BLaER1 (cell line): ENCODE measurements around the gene PLXDC1.

ENCODE experiments used
- H3K27ac ChIP-seq: shearing (Covaris generic); formaldehyde crosslinking; 2 replicates; pipeline ENCODE4 v1.8.1; 2022
- H3K27me3 ChIP-seq: shearing (Covaris generic); formaldehyde crosslinking; 2 replicates; pipeline ENCODE4 v1.8.1; 2022
- H3K36me3 ChIP-seq: shearing (Covaris generic); formaldehyde crosslinking; 2 replicates; pipeline ENCODE4 v1.8.1; 2022
- H3K4me1 ChIP-seq: shearing (Covaris generic); formaldehyde crosslinking; 2 replicates; pipeline ENCODE4 v1.8.1; 2022
- H3K4me2 ChIP-seq: shearing (Covaris generic); formaldehyde crosslinking; 2 replicates; pipeline ENCODE4 v1.8.1; 2022
- H3K4me3 ChIP-seq: shearing (Covaris generic); formaldehyde crosslinking; 2 replicates; pipeline ENCODE4 v1.8.1; 2022
- H3K9ac ChIP-seq: shearing (Covaris generic); formaldehyde crosslinking; 2 replicates; pipeline ENCODE4 v1.8.1; 2022
- H3K9me3 ChIP-seq: shearing (Covaris generic); formaldehyde crosslinking; 2 replicates; pipeline ENCODE4 v1.8.1; 2022
- H4K20me1 ChIP-seq: shearing (Covaris generic); formaldehyde crosslinking; 2 replicates; pipeline ENCODE4 v1.8.1; 2022
- Cebpa-rat ChIP-seq: shearing (Covaris generic); IDR thresholded peaks from 2 replicates; pipeline ENCODE4 v1.8.1; 2022

PLXDC1 gene

GRCh38 chr17:39161962-39162361 is 10.5 kb upstream of the PLXDC1 start:
- Histone ChIP-seq H3K4me2 (peak overlapping the region; percentile 59), H3K9ac (no peak overlapping the region), H3K27me3 (peaks cover 25% of the 10 kb centered on the region), H4K20me1 (no peaks in the 10 kb centered on the region), H3K9me3 (no peaks in the 10 kb centered on the region), H3K4me1 (peaks cover 67% of the 10 kb centered on the region), H3K27ac (peak overlapping the region; percentile 63; the same call in 1 of the 2 replicates), H3K36me3 (no peaks in the 10 kb centered on the region), H3K4me3 (no peak overlapping the region)
- no peak for TF ChIP-seq Cebpa-rat

- H4K20me1 ChIP-seq = no peaks in the 10 kb centered on the region
- H3K9ac ChIP-seq = no peak overlapping the region
- no peak for TF ChIP-seq Cebpa-rat
- no peaks in the 10 kb centered on the region for H3K9me3 ChIP-seq
- no peaks in the 10 kb centered on the region for H3K27me3 ChIP-seq
- H3K4me2 ChIP-seq = no peak overlapping the region
- no peak overlapping the region for H3K4me3 ChIP-seq
- peaks cover 40% of the 10 kb centered on the region for H3K4me1 ChIP-seq
- no peaks in the 10 kb centered on the region for H3K36me3 ChIP-seq
- H3K27ac ChIP-seq = no peak overlapping the region
Measured at GRCh38 chr17:39158623-39159022, 7.2 kb upstream of the PLXDC1 start.

- H3K4me1 ChIP-seq = peaks cover 31% of the 10 kb centered on the region
- H3K4me2 ChIP-seq = no peak overlapping the region
- TF ChIP-seq Cebpa-rat = no peak
- H4K20me1 ChIP-seq = no peaks in the 10 kb centered on the region; the same call in 1 of the 2 replicates
- no peaks in the 10 kb centered on the region for H3K36me3 ChIP-seq
- no peak overlapping the region for H3K27ac ChIP-seq
- no peak overlapping the region for H3K9ac ChIP-seq
- peaks cover 14% of the 10 kb centered on the region for H3K27me3 ChIP-seq
- H3K9me3 ChIP-seq = no peaks in the 10 kb centered on the region
- no peak overlapping the region for H3K4me3 ChIP-seq
Measured at GRCh38 chr17:39156491-39156890, 5.1 kb upstream of the PLXDC1 start.

GRCh38 chr17:39155654-39156053 is 4.2 kb upstream of the PLXDC1 start:
- H3K4me1 ChIP-seq = peaks cover 29% of the 10 kb centered on the region
- peak overlapping the region; percentile 90; the same call in 1 of the 2 replicates for H3K4me2 ChIP-seq
- H3K4me3 ChIP-seq = no peak overlapping the region

GRCh38 chr17:39153599-39154051 is 2.2 kb upstream of the PLXDC1 start:
- Histone ChIP-seq H3K4me3 (peak overlapping the region; percentile 89), H4K20me1 (peaks cover 9% of the 10 kb centered on the region; the same call in 1 of the 2 replicates), H3K4me2 (peak overlapping the region; percentile 90), H3K27me3 (peaks cover 42% of the 10 kb centered on the region), H3K36me3 (no peaks in the 10 kb centered on the region), H3K9ac (peak overlapping the region; percentile 89), H3K27ac (peak overlapping the region; percentile 77), H3K9me3 (no peaks in the 10 kb centered on the region), H3K4me1 (peaks cover 25% of the 10 kb centered on the region)
- no peak for TF ChIP-seq Cebpa-rat

More at GRCh38 chr17:39155654-39156053, 4.2 kb upstream of the PLXDC1 start:
- no peak overlapping the region for H3K9ac ChIP-seq
- TF ChIP-seq Cebpa-rat = no peak
- peaks cover 4% of the 10 kb centered on the region; the same call in 1 of the 2 replicates for H4K20me1 ChIP-seq
- no peak overlapping the region for H3K27ac ChIP-seq
- no peaks in the 10 kb centered on the region for H3K36me3 ChIP-seq
- H3K9me3 ChIP-seq = no peaks in the 10 kb centered on the region
- peaks cover 22% of the 10 kb centered on the region for H3K27me3 ChIP-seq

GRCh38 chr17:39151943-39152818 is 744 bp upstream of the PLXDC1 start:
- Histone ChIP-seq H4K20me1 (peaks cover 9% of the 10 kb centered on the region; the same call in 1 of the 2 replicates), H3K27ac (no peak overlapping the region), H3K27me3 (peaks cover 43% of the 10 kb centered on the region), H3K9ac (peak overlapping the region; percentile 89; the same call in 1 of the 2 replicates), H3K4me2 (peak overlapping the region; percentile 90), H3K9me3 (no peaks in the 10 kb centered on the region), H3K4me3 (peak overlapping the region; percentile 89), H3K36me3 (no peaks in the 10 kb centered on the region), H3K4me1 (peaks cover 25% of the 10 kb centered on the region)
- no peak for TF ChIP-seq Cebpa-rat

GRCh38 chr17:39150795-39151149 is 665 bp downstream of the PLXDC1 start:
- no peaks in the 10 kb centered on the region for H3K9me3 ChIP-seq
- H3K4me2 ChIP-seq = peak overlapping the region; percentile 78
- no peaks in the 10 kb centered on the region for H3K36me3 ChIP-seq
- no peak overlapping the region for H3K27ac ChIP-seq
- peak overlapping the region; percentile 55 for H3K4me3 ChIP-seq
- peaks cover 43% of the 10 kb centered on the region for H3K27me3 ChIP-seq
- TF ChIP-seq Cebpa-rat = no peak
- H4K20me1 ChIP-seq = peaks cover 9% of the 10 kb centered on the region; the same call in 1 of the 2 replicates
- H3K4me1 ChIP-seq = peaks cover 25% of the 10 kb centered on the region
- no peak overlapping the region for H3K9ac ChIP-seq

- H3K4me2 ChIP-seq = no peak overlapping the region
- no peak overlapping the region for H3K9ac ChIP-seq
- H3K9me3 ChIP-seq = no peaks in the 10 kb centered on the region
- H3K36me3 ChIP-seq = no peaks in the 10 kb centered on the region
- peaks cover 9% of the 10 kb centered on the region; the same call in 1 of the 2 replicates for H4K20me1 ChIP-seq
- H3K4me3 ChIP-seq = no peak overlapping the region
- H3K27ac ChIP-seq = no peak overlapping the region
- TF ChIP-seq Cebpa-rat = no peak
- H3K27me3 ChIP-seq = peaks cover 43% of the 10 kb centered on the region
- peaks cover 25% of the 10 kb centered on the region for H3K4me1 ChIP-seq
Measured at GRCh38 chr17:39150104-39150634, 1.3 kb downstream of the PLXDC1 start.

- Histone ChIP-seq H3K27ac (no peak overlapping the region), H4K20me1 (peaks cover 9% of the 10 kb centered on the region; the same call in 1 of the 2 replicates), H3K4me1 (peaks cover 23% of the 10 kb centered on the region), H3K9me3 (no peaks in the 10 kb centered on the region), H3K36me3 (no peaks in the 10 kb centered on the region), H3K27me3 (peaks cover 39% of the 10 kb centered on the region), H3K4me2 (no peak overlapping the region), H3K4me3 (no peak overlapping the region), H3K9ac (no peak overlapping the region)
- TF ChIP-seq Cebpa-rat = no peak
Measured at GRCh38 chr17:39147221-39148185, 3.9 kb downstream of the PLXDC1 start.
